IPS-11a (cell line): ENCODE measurements around the gene SLC12A5.

Source experiments
- H3K4me3 ChIP-seq: one replicate; pipeline ENCODE4 v1.5.1; 2013; ENCODE audit warnings: low read depth, low read length, control low read depth

The SLC12A5 gene

GRCh38 chr20:46051556-46052308 lies 22.7 kb downstream of the SLC12A5 start:
- H3K4me3 ChIP-seq = no peak overlapping the region

- H3K4me3 ChIP-seq = no peak overlapping the region
These were observed 24.4 kb downstream of the SLC12A5 start for GRCh38 chr20:46053416-46053815.

GRCh38 chr20:46054606-46055005 lies 25.6 kb downstream of the SLC12A5 start:
- no peak overlapping the region for H3K4me3 ChIP-seq

GRCh38 chr20:46055269-46055668 lies 26.3 kb downstream of the SLC12A5 start:
- H3K4me3 ChIP-seq = no peak overlapping the region

GRCh38 chr20:46056027-46056833 lies 27.2 kb downstream of the SLC12A5 start:
- H3K4me3 ChIP-seq = no peak overlapping the region

GRCh38 chr20:46056970-46057855 lies 28.2 kb downstream of the SLC12A5 start:
- H3K4me3 ChIP-seq = no peak overlapping the region

- H3K4me3 ChIP-seq = peak overlapping the region; percentile 22
These were observed 29.0 kb downstream of the SLC12A5 start for GRCh38 chr20:46057856-46058598.

- H3K4me3 ChIP-seq = peak overlapping the region; percentile 22
These were observed 29.7 kb downstream of the SLC12A5 start for GRCh38 chr20:46058599-46059281.

- no peak overlapping the region for H3K4me3 ChIP-seq
These were observed 31.4 kb downstream of the SLC12A5 start for GRCh38 chr20:46060301-46060881.

- H3K4me3 ChIP-seq = no peak overlapping the region
These were observed 32.0 kb downstream of the SLC12A5 start for GRCh38 chr20:46060975-46061374.

- H3K4me3 ChIP-seq = no peak overlapping the region
These were observed 33.1 kb downstream of the SLC12A5 start for GRCh38 chr20:46062151-46062550.

- H3K4me3 ChIP-seq = no peak overlapping the region
These were observed 33.6 kb downstream of the SLC12A5 start for GRCh38 chr20:46062621-46063020.

GRCh38 chr20:46063151-46063550 lies 34.1 kb downstream of the SLC12A5 start:
- no peak overlapping the region for H3K4me3 ChIP-seq

GRCh38 chr20:46063652-46064054 lies 34.6 kb downstream of the SLC12A5 start:
- H3K4me3 ChIP-seq = no peak overlapping the region

- H3K4me3 ChIP-seq = no peak overlapping the region
These were observed 36.0 kb downstream of the SLC12A5 start for GRCh38 chr20:46065006-46065405.

GRCh38 chr20:46065691-46066090 lies 36.7 kb downstream of the SLC12A5 start:
- no peak overlapping the region for H3K4me3 ChIP-seq

- no peak overlapping the region for H3K4me3 ChIP-seq
These were observed 41.3 kb downstream of the SLC12A5 start for GRCh38 chr20:46070215-46070900.

- no peak overlapping the region for H3K4me3 ChIP-seq
These were observed 42.6 kb downstream of the SLC12A5 start for GRCh38 chr20:46071573-46071972.

GRCh38 chr20:46073024-46073423 lies 44.0 kb downstream of the SLC12A5 start:
- H3K4me3 ChIP-seq = no peak overlapping the region
